ENCODE measurements around the gene PPL.

Gene PPL

GRCh38 chr16:4918781-4919251, 18.1 kb downstream of the PPL start:
- H3K27me3 ChIP-seq (ENCODE audit: low read depth) = no peaks in the 10 kb centered on the region
- in situ Hi-C loops (cut with MboI; ENCODE audit: low sequenced_read_pairs) = no loop called here
- H3K4me1 ChIP-seq = no peaks in the 10 kb centered on the region
- no peaks in the 10 kb centered on the region for H3K9me3 ChIP-seq
- no peak for DNase-seq (ENCODE audit: low spot score in 2 of 2)
- H3K4me3 ChIP-seq = no peak overlapping the region
- H3K36me3 ChIP-seq (replicated peaks) = no peaks in the 10 kb centered on the region

GRCh38 chr16:4917117-4917516, 19.8 kb downstream of the PPL start:
- in situ Hi-C loops (cut with MboI; ENCODE audit: low sequenced_read_pairs) = no loop called here
- H3K36me3 ChIP-seq (replicated peaks) = no peaks in the 10 kb centered on the region
- H3K4me3 ChIP-seq = no peak overlapping the region
- no peaks in the 10 kb centered on the region for H3K4me1 ChIP-seq
- H3K9me3 ChIP-seq = no peaks in the 10 kb centered on the region
- no peak for DNase-seq (ENCODE audit: low spot score in 2 of 2)
- no peaks in the 10 kb centered on the region for H3K27me3 ChIP-seq (ENCODE audit: low read depth)

DNA sequence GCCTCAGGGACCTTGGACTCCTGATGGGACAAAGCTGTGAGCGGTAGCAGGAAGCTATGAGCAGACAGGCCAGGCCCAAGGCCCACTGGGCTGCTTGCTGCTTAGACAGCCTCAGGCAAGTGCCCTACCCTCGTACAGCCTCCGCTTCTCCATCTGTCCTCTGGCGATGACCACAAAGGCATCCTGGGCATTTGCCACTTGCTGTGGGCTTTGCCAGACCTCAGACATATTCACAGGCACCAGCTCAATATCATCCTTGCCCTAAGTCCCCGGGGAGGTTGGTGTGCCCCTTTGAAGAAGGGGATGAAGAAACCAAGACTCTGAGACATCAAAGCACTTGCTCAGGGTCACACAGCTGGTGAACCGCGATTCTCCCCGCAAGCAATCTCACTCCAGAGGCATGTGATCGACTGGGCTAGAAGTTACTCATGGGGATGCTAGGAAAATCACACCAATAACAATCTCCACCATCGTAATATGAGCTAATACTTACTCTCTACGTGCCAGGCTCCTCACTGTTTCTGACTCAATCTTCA, 21.7 kb downstream of the PPL start:
- Histone ChIP-seq H3K4me3 (no peak overlapping the region), H3K9me3 (no peaks in the 10 kb centered on the region), H3K27me3 (ENCODE audit: low read depth) (no peaks in the 10 kb centered on the region), H3K36me3 (replicated peaks) (no peaks in the 10 kb centered on the region), H3K4me1 (no peaks in the 10 kb centered on the region)
- in situ Hi-C loops (cut with MboI; ENCODE audit: low sequenced_read_pairs) = no loop called here
- no peak for DNase-seq (ENCODE audit: low spot score in 2 of 2)

GRCh38 chr16:4914528-4915225, 22.3 kb downstream of the PPL start:
- no peaks in the 10 kb centered on the region for H3K4me1 ChIP-seq
- DNase-seq (ENCODE audit: low spot score in 2 of 2) = no peak
- in situ Hi-C loops (cut with MboI; ENCODE audit: low sequenced_read_pairs) = no loop called here
- no peaks in the 10 kb centered on the region for H3K9me3 ChIP-seq
- H3K4me3 ChIP-seq = no peak overlapping the region
- no peaks in the 10 kb centered on the region for H3K27me3 ChIP-seq (ENCODE audit: low read depth)
- H3K36me3 ChIP-seq (replicated peaks) = no peaks in the 10 kb centered on the region

- Histone ChIP-seq H3K9me3 (no peaks in the 10 kb centered on the region), H3K27me3 (ENCODE audit: low read depth) (no peaks in the 10 kb centered on the region), H3K4me1 (no peaks in the 10 kb centered on the region), H3K36me3 (replicated peaks) (no peaks in the 10 kb centered on the region), H3K4me3 (no peak overlapping the region)
- DNase-seq (ENCODE audit: low spot score in 2 of 2) = no peak
- in situ Hi-C loops (cut with MboI; ENCODE audit: low sequenced_read_pairs) = no loop called here
These were observed 23.0 kb downstream of the PPL start for GRCh38 chr16:4913774-4914525.

- Histone ChIP-seq H3K36me3 (replicated peaks) (no peaks in the 10 kb centered on the region), H3K4me3 (no peak overlapping the region), H3K27me3 (ENCODE audit: low read depth) (no peaks in the 10 kb centered on the region), H3K9me3 (no peaks in the 10 kb centered on the region), H3K4me1 (no peaks in the 10 kb centered on the region)
- in situ Hi-C loops (cut with MboI; ENCODE audit: low sequenced_read_pairs) = no loop called here
- DNase-seq (ENCODE audit: low spot score in 2 of 2) = no peak
These were observed 23.7 kb downstream of the PPL start for GRCh38 chr16:4913130-4913773.

- H3K4me3 ChIP-seq = no peak overlapping the region
- no peaks in the 10 kb centered on the region for H3K27me3 ChIP-seq (ENCODE audit: low read depth)
- H3K36me3 ChIP-seq (replicated peaks) = no peaks in the 10 kb centered on the region
- in situ Hi-C loops (cut with MboI; ENCODE audit: low sequenced_read_pairs) = no loop called here
- no peak for DNase-seq (ENCODE audit: low spot score in 2 of 2)
- no peaks in the 10 kb centered on the region for H3K4me1 ChIP-seq
- no peaks in the 10 kb centered on the region for H3K9me3 ChIP-seq
These were observed 25.0 kb downstream of the PPL start for GRCh38 chr16:4911970-4912386.

- H3K9me3 ChIP-seq = no peaks in the 10 kb centered on the region
- DNase-seq (ENCODE audit: low spot score in 2 of 2) = no peak
- H3K4me1 ChIP-seq = no peaks in the 10 kb centered on the region
- H3K36me3 ChIP-seq (replicated peaks) = no peaks in the 10 kb centered on the region
- in situ Hi-C loops (cut with MboI; ENCODE audit: low sequenced_read_pairs) = no loop called here
- H3K4me3 ChIP-seq = no peak overlapping the region
- H3K27me3 ChIP-seq (ENCODE audit: low read depth) = no peaks in the 10 kb centered on the region
These were observed 26.1 kb downstream of the PPL start for GRCh38 chr16:4910828-4911227.

DNA sequence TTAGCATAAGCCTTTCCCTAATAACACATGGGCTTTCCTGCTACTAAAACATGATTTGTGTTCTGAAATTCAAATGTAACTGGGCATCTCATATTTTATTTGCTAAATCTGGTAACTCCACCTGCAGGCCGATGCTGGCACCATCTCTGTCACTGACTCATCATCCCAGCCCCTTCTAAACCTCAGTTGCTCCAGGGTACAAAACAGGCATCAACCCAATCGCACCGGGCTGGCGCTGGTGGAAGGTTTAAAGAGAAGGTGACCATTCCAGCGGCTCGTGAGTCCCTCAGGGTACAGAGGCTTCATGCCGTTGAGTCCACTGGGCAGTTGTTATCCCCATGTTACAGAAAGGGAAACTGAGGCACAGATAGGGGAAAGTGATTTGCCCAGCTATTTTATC, 27.1 kb downstream of the PPL start:
- DNase-seq (ENCODE audit: low spot score in 2 of 2) = no peak
- in situ Hi-C loops (cut with MboI; ENCODE audit: low sequenced_read_pairs) = no loop called here
- no peaks in the 10 kb centered on the region for H3K36me3 ChIP-seq (replicated peaks)
- H3K27me3 ChIP-seq (ENCODE audit: low read depth) = no peaks in the 10 kb centered on the region
- H3K9me3 ChIP-seq = no peaks in the 10 kb centered on the region
- no peaks in the 10 kb centered on the region for H3K4me1 ChIP-seq
- no peak overlapping the region for H3K4me3 ChIP-seq

DNA sequence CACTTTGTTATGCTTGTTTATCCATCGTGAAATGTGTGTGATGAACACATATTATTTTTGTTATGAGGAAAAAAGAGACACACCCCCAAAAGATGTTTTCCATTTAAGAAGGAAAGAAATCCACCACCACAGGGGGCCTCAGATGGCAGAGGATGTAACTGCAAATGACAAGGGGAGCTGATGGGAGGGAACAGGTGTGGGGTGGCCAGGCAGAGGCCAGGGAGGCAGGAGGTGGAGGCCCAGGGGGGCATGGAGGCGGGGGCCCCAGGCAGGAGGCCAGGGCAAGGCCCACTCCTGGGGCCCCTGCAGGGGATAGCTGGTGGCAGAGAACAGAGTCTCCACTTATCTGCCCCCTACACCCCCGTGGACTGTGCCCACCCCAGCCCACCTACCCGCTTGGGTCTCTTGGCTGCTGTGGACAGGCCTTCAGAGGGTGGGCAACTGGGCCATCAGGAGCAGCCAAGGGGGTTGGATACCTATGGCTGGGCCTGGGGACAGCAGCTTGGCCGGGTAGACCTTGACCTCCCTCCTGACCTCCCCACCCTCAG, 28.0 kb downstream of the PPL start:
- DNase-seq (ENCODE audit: low spot score in 2 of 2) = no peak
- H3K4me1 ChIP-seq = no peaks in the 10 kb centered on the region
- H3K4me3 ChIP-seq = no peak overlapping the region
- H3K27me3 ChIP-seq (ENCODE audit: low read depth) = no peaks in the 10 kb centered on the region
- H3K9me3 ChIP-seq = no peaks in the 10 kb centered on the region
- no peaks in the 10 kb centered on the region for H3K36me3 ChIP-seq (replicated peaks)
- in situ Hi-C loops (cut with MboI; ENCODE audit: low sequenced_read_pairs) = no loop called here

GRCh38 chr16:4904942-4905615, 31.9 kb downstream of the PPL start:
- DNase-seq (ENCODE audit: low spot score in 2 of 2) = no peak
- in situ Hi-C loops (cut with MboI; ENCODE audit: low sequenced_read_pairs) = no loop called here

DNA sequence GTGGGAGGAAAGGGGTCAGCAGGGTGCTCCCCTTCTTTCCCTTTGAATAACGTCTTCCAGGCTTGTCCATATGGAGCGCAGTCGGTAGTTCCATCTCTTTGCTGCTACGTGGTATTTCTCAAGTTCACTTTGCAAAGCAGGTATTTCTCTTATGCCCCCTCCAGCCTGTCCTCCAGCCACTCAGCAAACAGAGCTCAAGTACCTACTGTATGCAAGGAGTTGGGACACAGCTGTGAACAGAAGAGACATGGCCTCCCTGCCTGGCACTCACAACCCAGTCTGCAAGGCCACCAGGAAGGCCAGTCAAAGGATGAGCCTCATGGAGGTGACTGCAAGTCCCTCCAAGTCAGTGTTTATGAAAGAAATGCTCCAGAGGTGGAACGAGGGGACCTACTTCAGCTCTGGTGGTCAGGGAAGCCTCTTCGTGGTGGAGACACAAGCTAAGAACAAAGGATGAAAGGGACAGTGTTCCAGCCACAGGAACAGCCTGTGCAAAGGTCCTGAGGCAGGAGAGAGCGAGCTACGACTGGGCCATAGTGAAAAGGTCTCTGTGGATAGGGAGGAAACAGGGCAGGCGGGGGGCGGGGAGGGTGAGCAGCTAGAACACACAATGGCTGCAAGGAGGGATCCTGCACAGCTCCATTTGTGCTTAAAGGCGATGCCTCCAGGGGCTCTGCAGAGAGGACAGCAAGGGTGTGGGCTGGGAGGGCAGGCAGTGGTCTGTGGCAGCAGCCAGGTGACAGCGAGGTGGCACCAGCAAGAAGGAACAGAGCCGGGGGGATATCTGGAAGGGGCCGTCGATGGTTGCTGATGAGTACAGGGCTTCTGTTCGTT, 32.6 kb downstream of the PPL start:
- in situ Hi-C loops (cut with MboI; ENCODE audit: low sequenced_read_pairs) = no loop called here
- no peak for DNase-seq (ENCODE audit: low spot score in 2 of 2)
- no peaks in the 10 kb centered on the region for H3K4me1 ChIP-seq
- H3K4me3 ChIP-seq = no peak overlapping the region
- no peaks in the 10 kb centered on the region for H3K36me3 ChIP-seq (replicated peaks)
- H3K27me3 ChIP-seq (ENCODE audit: low read depth) = no peaks in the 10 kb centered on the region
- H3K9me3 ChIP-seq = no peaks in the 10 kb centered on the region

More at GRCh38 chr16:4904942-4905615, 31.9 kb downstream of the PPL start:
- no peaks in the 10 kb centered on the region for H3K27me3 ChIP-seq (ENCODE audit: low read depth)
- H3K36me3 ChIP-seq (replicated peaks) = no peaks in the 10 kb centered on the region
- no peaks in the 10 kb centered on the region for H3K4me1 ChIP-seq
- H3K9me3 ChIP-seq = no peaks in the 10 kb centered on the region
- H3K4me3 ChIP-seq = no peak overlapping the region

DNA sequence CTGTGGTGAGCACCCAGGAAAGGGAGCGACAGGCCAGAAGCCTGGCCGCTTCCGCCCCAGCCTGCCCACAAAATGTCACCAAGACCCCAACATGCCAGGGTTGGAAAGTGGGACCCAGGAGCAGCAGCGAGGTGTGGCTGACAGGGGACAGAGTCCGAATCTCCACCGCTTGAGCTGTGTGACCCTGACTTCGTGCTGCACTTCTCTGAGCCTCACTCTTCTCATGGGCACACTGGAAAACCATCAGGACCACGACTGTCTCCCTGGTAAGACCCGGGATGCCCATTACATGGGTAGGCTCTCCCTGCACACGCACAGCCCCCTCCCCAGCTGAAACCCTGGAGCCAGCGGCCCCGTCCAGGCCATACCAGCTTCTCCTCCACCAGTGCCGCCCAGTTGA, 34.9 kb downstream of the PPL start:
- no peak for DNase-seq (ENCODE audit: low spot score in 2 of 2)
- in situ Hi-C loops (cut with MboI; ENCODE audit: low sequenced_read_pairs) = no loop called here
- Histone ChIP-seq H3K27me3 (ENCODE audit: low read depth) (no peaks in the 10 kb centered on the region), H3K36me3 (replicated peaks) (no peaks in the 10 kb centered on the region), H3K4me1 (no peaks in the 10 kb centered on the region), H3K4me3 (no peak overlapping the region), H3K9me3 (no peaks in the 10 kb centered on the region)

Data from HAP-1 (cell line).